K562 (cell line): ENCODE measurements around the gene THAP9. TPM values are rescaled to one million over a fixed set of nuclear protein-coding genes. Genes with fewer than 3 reads are reported as not detected.

Experiments
- ARHGAP35 ChIP-seq: fragments of 450-650 bp; IDR thresholded peaks from 2 replicates; pipeline ENCODE4 v1.6.1; 2018; ENCODE audit not compliant: partially characterized antibody
- ATF2 ChIP-seq: sonication (generic); formaldehyde crosslinking; IDR thresholded peaks from 2 replicates; pipeline ENCODE4 v1.8.1; 2022; ENCODE audit warnings: missing genetic modification reagents
- CREBBP ChIP-seq: IDR thresholded peaks from one replicate; pipeline ENCODE4 v1.6.1; 2012; ENCODE audit warnings: low read depth, mild to moderate bottlenecking, control low read depth, inconsistent platforms, low read length
- ELK1 ChIP-seq: sonication (generic); formaldehyde crosslinking; IDR thresholded peaks from 2 replicates; pipeline ENCODE4 v1.8.1; 2022; ENCODE audit warnings: missing genetic modification reagents
- HDGF ChIP-seq: fragments of 450-650 bp; IDR thresholded peaks from 2 replicates; pipeline ENCODE4 v1.6.1; 2016
- ID3 ChIP-seq, 2 experiments: fragments of 250-450 bp in 1 of 2; fragments of 450-650 bp in 1 of 2; sonication (Bioruptor Pico) in 1 of 2; IDR thresholded peaks; 2 replicates each; pipeline versions ENCODE4 v1.6.1 to v1.8.0; 2016 to 2021; ENCODE audit warnings: mild to moderate bottlenecking in 2 of 2, moderate library complexity in 2 of 2, missing compliant biosample characterization in 1 of 2, missing genetic modification characterization in 1 of 2
- PRMT5 ChIP-seq: sonication (generic); formaldehyde crosslinking; IDR thresholded peaks from 2 replicates; pipeline ENCODE4 v1.5.0; 2020; ENCODE audit warnings: missing genetic modification reagents
- PRPF4 ChIP-seq: fragments of 200-400 bp; formaldehyde crosslinking; IDR thresholded peaks from one replicate; pipeline ENCODE4 v1.6.1; 2017; ENCODE audit warnings: low read length, low read depth, mild to moderate bottlenecking; ENCODE audit not compliant: insufficient read depth, poor library complexity, severe bottlenecking
- RBM39 ChIP-seq: fragments of 200-400 bp; formaldehyde crosslinking; optimal IDR thresholded peaks from 2 replicates; pipeline ENCODE3; 2018; ENCODE audit warnings: low read depth, low read length
- SMARCC2 ChIP-seq: fragments of 450-650 bp; IDR thresholded peaks from 2 replicates; pipeline ENCODE4 v1.6.1; 2017; ENCODE audit warnings: antibody characterized with exemption, moderate library complexity, mild to moderate bottlenecking, low read depth
- SP2 ChIP-seq: IDR thresholded peaks from 2 replicates; pipeline ENCODE4 v1.6.1; 2011; ENCODE audit warnings: mild to moderate bottlenecking, low read depth, low read length, moderate library complexity; ENCODE audit not compliant: poor library complexity, severe bottlenecking; ENCODE audit errors: extremely low read depth
- THRA ChIP-seq: fragments of 450-650 bp; IDR thresholded peaks from 2 replicates; pipeline ENCODE4 v1.6.1; 2017; ENCODE audit warnings: mild to moderate bottlenecking, moderate library complexity
- USF1 ChIP-seq: sonication (generic); formaldehyde crosslinking; IDR thresholded peaks from 2 replicates; pipeline ENCODE4 v1.9.0; 2022; ENCODE audit warnings: mild to moderate bottlenecking, missing genetic modification reagents
- ZNF121 ChIP-seq: sonication (generic); formaldehyde crosslinking; conservative IDR thresholded peaks from 2 replicates; pipeline ENCODE4 v1.8.0; 2022; ENCODE audit warnings: missing genetic modification reagents
- ZNF280B ChIP-seq: fragments of 250-450 bp; sonication (Bioruptor Pico); IDR thresholded peaks from 2 replicates; pipeline ENCODE4 v1.5.1; 2021; ENCODE audit warnings: mild to moderate bottlenecking
- polyA plus RNA-seq, 8 experiments: library from polyadenylated mRNA; depleted of rRNA in 4 of 8; stranded (reverse) in 5 of 8; unstranded in 3 of 8; fragments of >200 nt; fragmentation: Nextera tagmentation in 2 of 8; fragmentation: Illumina TruSeq in 1 of 8; extraction: Ambion mirVana in 2 of 8; extraction: Trizol in 1 of 8; gene quantifications; 2 replicates each; pipeline versions ENCODE4 v1.2.1 to v1.2.3, GENCODE V29; 2011 to 2014; ENCODE audit warnings: inconsistent platforms in 1 of 8, missing spikeins in 1 of 8
- total RNA-seq, 7 experiments: library from RNA; depleted of rRNA in 6 of 7; stranded (reverse); fragments of >200 nt in 6 of 7; fragmentation: Illumina TruSeq in 2 of 7; extraction: Trizol in 2 of 7; gene quantifications; 2 replicates each; pipeline versions ENCODE4 v1.2.1 to v1.2.3, GENCODE V29; 2011 to 2021; ENCODE audit warnings: low replicate concordance in 1 of 7

The THAP9 gene
- total and polyA plus RNA-seq, 9 of the 15 experiments (the other 6 are each of a cell fraction or from before 2014, with no cell fraction given) = 3.4 to 7.0 (median 5.4) TPM

- TF ChIP-seq THRA = no peak
- TF ChIP-seq RBM39 = no peak
- TF ChIP-seq ATF2 (CRISPR knock-in tag) = no peak
- no peak for TF ChIP-seq USF1
- no peak for TF ChIP-seq ZNF121 (CRISPR knock-in tag)
- no peak for TF ChIP-seq ELK1 (CRISPR knock-in tag)
- TF ChIP-seq SP2 = no peak
- TF ChIP-seq CREBBP = no peak
- TF ChIP-seq ID3 (CRISPR knock-in tag; IDR thresholded peaks at IDR 0.05) = no peak
- no peak for TF ChIP-seq ID3 (tag; IDR thresholded peaks at IDR 0.05)
- TF ChIP-seq ARHGAP35 = no peak
- no peak for TF ChIP-seq PRMT5
- 0 out of 2 replicates have a peak, but pooled peaks have one; percentile 53 for TF ChIP-seq SMARCC2
- no peak for TF ChIP-seq ZNF280B (CRISPR knock-in tag)
- TF ChIP-seq HDGF = no peak
- no peak for TF ChIP-seq PRPF4
Measured at GRCh38 chr4:82900066-82900410, 497 bp upstream of the THAP9 start (continued).
